ENCODE results near the gene STAC2. TPM values are rescaled to one million over a fixed set of nuclear protein-coding genes. Genes with fewer than 3 reads are reported as not detected.

Gene STAC2
- total and polyA plus RNA-seq, 7 experiments from 2014 or later = not detected

DNA sequence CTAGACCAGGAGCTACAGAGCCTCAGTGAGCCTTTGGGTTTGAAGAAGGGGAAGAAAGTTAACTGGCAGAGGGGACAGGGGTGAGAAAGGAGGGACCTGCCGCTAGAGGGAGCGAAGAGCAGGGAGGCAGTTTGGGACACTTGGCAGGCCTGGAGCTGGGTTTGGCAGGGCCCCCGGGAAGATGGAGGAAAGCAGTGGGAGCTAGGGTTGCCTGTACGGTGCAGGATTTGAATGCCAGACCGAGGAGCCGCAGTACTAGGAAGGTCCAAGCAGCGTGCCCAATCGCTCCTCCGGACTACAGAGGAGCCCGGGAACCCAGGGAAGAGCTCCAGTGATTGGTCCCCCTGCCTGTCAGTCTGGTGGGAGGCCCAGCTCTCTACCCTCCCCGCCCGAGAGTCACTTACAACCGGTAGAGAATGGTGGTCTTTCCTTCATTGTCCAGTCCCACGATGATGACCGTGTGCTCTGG, 61.0 kb downstream of the STAC2 start:
- ChIA-PET CTCF (interaction anchor here (0.7 to 4.8 kb wide), 27 partner anchors 9 to 271 kb away, joined by 3 to 38 read pairs (median 3); partner anchors contain the start of genes PLXDC1 and RPL19), POLR2A (interaction anchor here (0.6 to 1.9 kb wide), 8 partner anchors 8 to 311 kb away, joined by 3 to 17 read pairs (median 4); partner anchors contain the start of genes RPL19 and RPL23)
- Histone ChIP-seq H3K27ac (ENCODE audit: low read depth, low read length) (peak overlapping the region; percentile 51), H3K4me1 (ENCODE audit: control insufficient read depth in 2 of 2, insufficient read depth in 2 of 2, low read length in 2 of 2) (peaks cover 8 to 15% of the 10 kb centered on the region in 2 donors), H3K36me3 (ENCODE audit: control insufficient read depth in 2 of 3, insufficient read depth in 3 of 3, low read length in 3 of 3) (no peaks in the 10 kb centered on the region), H3K27me3 (ENCODE audit: control insufficient read depth in 2 of 2, insufficient read depth in 2 of 2, low read length in 2 of 2) (no peaks in the 10 kb centered on the region), H3K9me3 (ENCODE audit: control insufficient read depth in 2 of 3, low read length in 3 of 3) (no peaks in the 10 kb centered on the region), H3K4me3 (ENCODE audit: low read length) (peak overlapping the region; percentile 81)
- Mint-ChIP-seq H3K27me3 (peaks cover 0 to 42% (median 22%) of the 10 kb centered on the region in 5 donors), H3K27ac (peak overlapping the region in 6 of 9 donors; percentile 12 to 71 (median 56)), H3K36me3 (peaks cover 0 to 1% (median 0%) of the 10 kb centered on the region in 5 donors), H3K4me1 (peaks cover 22 to 34% (median 29%) of the 10 kb centered on the region in 7 donors), H3K4me3 (peak overlapping the region; percentile 88 to 98 (median 92)), H3K9me3 (peaks cover 0 to 4% (median 0%) of the 10 kb centered on the region in 11 donors)
- DNase-seq (peak; percentile 41 to 79 (median 72)), ATAC-seq (peak; percentile 89)
- intact Hi-C loops (cut with micrococcal nuclease) = loop anchor here (1.0 to 10.0 kb wide), 6 partner anchors 10 to 70 kb away; partner anchors contain the start of gene CACNB1 (in 1 of the 2)

DNA sequence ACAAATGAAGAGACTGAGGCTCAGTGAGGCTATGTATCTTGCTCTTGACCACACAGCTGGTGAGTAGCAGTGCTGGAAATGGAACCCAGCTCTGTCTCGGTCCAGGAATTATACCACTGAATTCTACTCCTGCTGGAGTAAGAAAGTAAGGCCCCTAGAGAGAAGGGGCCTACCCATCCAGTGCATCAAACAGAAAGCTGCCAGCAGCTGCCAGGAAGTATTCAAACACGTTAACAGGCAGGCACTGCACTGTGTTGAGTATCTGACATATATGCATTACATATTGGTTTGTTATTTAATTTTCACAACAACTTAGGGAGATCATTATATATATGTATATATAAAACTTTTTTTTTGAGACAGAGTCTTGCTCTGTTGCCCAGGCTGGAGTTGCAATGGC, 63.8 kb downstream of the STAC2 start:
- POLR2A ChIA-PET = no interaction called here
- CTCF ChIA-PET = interaction anchor here (0.7 to 4.8 kb wide), 3 partner anchors 12 to 190 kb away, joined by 3 to 38 read pairs (median 3); no protein-coding TSS in a partner anchor
- no peak overlapping the region for H3K4me3 ChIP-seq (ENCODE audit: low read length)
- intact Hi-C loops (cut with micrococcal nuclease) = loop anchor here in 1 of 2 donors (10.0 kb wide), 1 partner anchor 73 kb away; no protein-coding TSS in a partner anchor
- no peaks in the 10 kb centered on the region for H3K36me3 Mint-ChIP-seq
- H3K9me3 Mint-ChIP-seq = no peaks in the 10 kb centered on the region
- no peak overlapping the region for H3K4me3 Mint-ChIP-seq
- peaks cover 0 to 37% (median 17%) of the 10 kb centered on the region in 5 donors for H3K27me3 Mint-ChIP-seq
- H3K27me3 ChIP-seq (ENCODE audit: control insufficient read depth in 2 of 2, insufficient read depth in 2 of 2, low read length in 2 of 2) = no peaks in the 10 kb centered on the region
- DNase-seq (no peak), ATAC-seq (no peak)
- no peak overlapping the region for H3K27ac ChIP-seq (ENCODE audit: low read depth, low read length)
- H3K36me3 ChIP-seq (ENCODE audit: control insufficient read depth in 2 of 3, insufficient read depth in 3 of 3, low read length in 3 of 3) = no peaks in the 10 kb centered on the region
- no peaks in the 10 kb centered on the region for H3K9me3 ChIP-seq (ENCODE audit: control insufficient read depth in 2 of 3, low read length in 3 of 3)
- H3K4me1 Mint-ChIP-seq = peaks cover 15 to 26% (median 20%) of the 10 kb centered on the region in 7 donors
- H3K27ac Mint-ChIP-seq = no peak overlapping the region
- peaks cover under 1 to 4% of the 10 kb centered on the region in 2 donors for H3K4me1 ChIP-seq (ENCODE audit: control insufficient read depth in 2 of 2, insufficient read depth in 2 of 2, low read length in 2 of 2)

Other genes starting within 250 kb of the STAC2 start
- gene PLXDC1, start 74.3 kb downstream of the STAC2 start, total RNA-seq = 10 to 100 TPM in 4 of 5 experiments, 1 to 10 TPM in 1; 2.3 to 55.7 (median 31.8) TPM
- 10 to 100 TPM; 19.3 to 22.5 TPM for gene PLXDC1, start 74.3 kb downstream of the STAC2 start, polyA plus RNA-seq
- under 1 TPM in 2 of 5 experiments, not detected in 3; 0.34 to 0.78 TPM for gene ARL5C, start 59.8 kb downstream of the STAC2 start, total RNA-seq
- gene ARL5C, start 59.8 kb downstream of the STAC2 start, polyA plus RNA-seq = under 1 TPM in 1 of 2 donors, not detected in 1; 0.15 TPM
- gene CACNB1, start 28.3 kb downstream of the STAC2 start, total RNA-seq = 10 to 100 TPM; 10.7 to 22.0 (median 12.8) TPM
- gene CACNB1, start 28.3 kb downstream of the STAC2 start, polyA plus RNA-seq = 1 to 10 TPM in 1 of 2 donors, under 1 TPM in 1; 0.39 to 1.9 TPM
- gene RPL19, start 25.7 kb downstream of the STAC2 start, total RNA-seq = 1,000 to 10,000 TPM; 1,932 to 3,942 (median 3,777) TPM
- 1,000 to 10,000 TPM; 4,326 to 4,957 TPM for gene RPL19, start 25.7 kb downstream of the STAC2 start, polyA plus RNA-seq
- gene FBXL20, start 175.7 kb upstream of the STAC2 start, total RNA-seq = 10 to 100 TPM; 17.6 to 35.0 (median 26.1) TPM
- 1 to 10 TPM; 3.8 to 4.5 TPM for gene FBXL20, start 175.7 kb upstream of the STAC2 start, polyA plus RNA-seq
- gene MED1, start 225.3 kb upstream of the STAC2 start, total RNA-seq = 10 to 100 TPM; 37.3 to 61.5 (median 56.0) TPM
- 10 to 100 TPM; 20.6 to 27.6 TPM for gene MED1, start 225.3 kb upstream of the STAC2 start, polyA plus RNA-seq
- gene CDK12, start 235.5 kb upstream of the STAC2 start, total RNA-seq = 100 to 1,000 TPM in 4 of 5 experiments, 10 to 100 TPM in 1; 94.9 to 118 (median 112) TPM
- 1 to 10 TPM; 3.6 to 6.2 TPM for gene CDK12, start 235.5 kb upstream of the STAC2 start, polyA plus RNA-seq

All from naive thymus-derived CD4-positive, alpha-beta T cell (primary cell).